Panc1 (cell line): ENCODE results near the gene CDC45.

Source experiments
- POLR2AphosphoS5 ChIP-seq: IDR thresholded peaks from 2 replicates; pipeline ENCODE4 v1.6.1; 2012; ENCODE audit warnings: mild to moderate bottlenecking, low read depth, low read length, moderate library complexity
- TF ChIP-seq, protein P1 (sequence below): fragments of 450-650 bp; IDR thresholded peaks from 2 replicates; pipeline ENCODE4 v1.5.1; 2017; ENCODE audit warnings: mild to moderate bottlenecking

DNA sequence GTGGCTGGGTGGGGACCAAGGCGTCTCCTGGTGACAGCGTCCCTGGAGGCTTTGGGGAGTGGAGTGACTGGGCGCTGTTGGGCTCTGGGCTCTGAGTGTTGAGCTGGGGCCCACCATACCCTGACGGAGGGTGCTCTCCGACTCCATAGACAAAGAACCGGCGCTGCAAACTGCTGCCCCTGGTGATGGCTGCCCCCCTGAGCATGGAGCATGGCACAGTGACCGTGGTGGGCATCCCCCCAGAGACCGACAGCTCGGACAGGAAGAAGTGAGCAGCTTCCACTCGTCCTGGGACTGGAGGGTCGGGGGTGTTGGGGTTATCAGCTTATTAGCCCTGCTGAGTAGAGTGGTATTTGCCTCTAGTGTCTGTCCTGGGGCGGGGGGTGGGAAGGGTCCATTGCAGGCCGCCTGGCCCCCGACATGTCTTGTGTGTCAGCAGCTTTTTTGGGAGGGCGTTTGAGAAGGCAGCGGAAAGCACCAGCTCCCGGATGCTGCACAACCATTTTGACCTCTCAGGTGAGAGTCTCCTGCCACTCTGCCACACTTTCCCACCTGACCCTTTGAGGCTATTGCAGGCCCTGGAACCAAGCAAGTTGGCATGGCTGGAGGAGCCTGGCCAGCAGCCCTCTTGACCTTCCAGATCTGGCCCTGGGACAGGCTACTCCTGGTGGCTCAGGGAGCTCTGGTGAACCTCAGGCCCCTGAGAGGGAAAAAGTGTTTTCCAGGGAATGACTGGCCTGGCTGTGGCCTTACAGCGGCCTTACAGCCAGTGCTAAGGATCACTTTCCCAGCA is 36.9 kb downstream of the CDC45 start:
- TF ChIP-seq, protein P1, sequence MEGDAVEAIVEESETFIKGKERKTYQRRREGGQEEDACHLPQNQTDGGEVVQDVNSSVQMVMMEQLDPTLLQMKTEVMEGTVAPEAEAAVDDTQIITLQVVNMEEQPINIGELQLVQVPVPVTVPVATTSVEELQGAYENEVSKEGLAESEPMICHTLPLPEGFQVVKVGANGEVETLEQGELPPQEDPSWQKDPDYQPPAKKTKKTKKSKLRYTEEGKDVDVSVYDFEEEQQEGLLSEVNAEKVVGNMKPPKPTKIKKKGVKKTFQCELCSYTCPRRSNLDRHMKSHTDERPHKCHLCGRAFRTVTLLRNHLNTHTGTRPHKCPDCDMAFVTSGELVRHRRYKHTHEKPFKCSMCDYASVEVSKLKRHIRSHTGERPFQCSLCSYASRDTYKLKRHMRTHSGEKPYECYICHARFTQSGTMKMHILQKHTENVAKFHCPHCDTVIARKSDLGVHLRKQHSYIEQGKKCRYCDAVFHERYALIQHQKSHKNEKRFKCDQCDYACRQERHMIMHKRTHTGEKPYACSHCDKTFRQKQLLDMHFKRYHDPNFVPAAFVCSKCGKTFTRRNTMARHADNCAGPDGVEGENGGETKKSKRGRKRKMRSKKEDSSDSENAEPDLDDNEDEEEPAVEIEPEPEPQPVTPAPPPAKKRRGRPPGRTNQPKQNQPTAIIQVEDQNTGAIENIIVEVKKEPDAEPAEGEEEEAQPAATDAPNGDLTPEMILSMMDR, result no peak
- TF ChIP-seq POLR2AphosphoS5, result no peak
